ENCODE measurements around the gene MIB2.
"Not testable (repeated sequence)": the region's sequence is repeated elsewhere in the genome, so short reads cannot be mapped to it uniquely, and the experiment has no call there.

Gene MIB2

GRCh38 chr1:1648265-1648664 lies 33.0 kb downstream of the MIB2 start:
- DNase-seq (ENCODE audit: low spot score): not testable (repeated sequence)

GRCh38 chr1:1658583-1659549 lies 43.6 kb downstream of the MIB2 start, which contains the start of gene CDK11B:
TSS of gene CDK11B (minus strand) at chr1:1659004. CDS start at chr1:1657485, 1,519 bp downstream.
- DNase-seq (ENCODE audit: low spot score): peak; percentile 94

DNA sequence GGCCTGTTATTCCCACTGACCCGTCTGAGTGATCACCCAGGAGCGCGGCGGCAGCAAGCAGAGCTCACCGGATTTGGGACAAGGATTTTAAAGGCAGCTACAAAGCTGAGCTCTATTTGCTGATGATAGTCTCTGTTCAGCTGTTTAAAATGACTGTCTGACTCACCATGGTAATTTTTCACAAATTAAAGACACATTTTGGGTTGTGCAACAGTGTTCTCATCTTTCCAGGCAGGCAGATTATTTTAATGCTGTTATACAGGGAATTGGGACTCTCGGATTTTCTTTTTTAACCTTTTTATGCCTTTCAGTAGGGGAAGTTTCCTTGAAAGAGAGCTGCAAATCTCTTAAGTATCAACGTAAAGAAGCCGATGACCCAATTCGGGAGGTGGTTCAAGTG lies 47.1 kb downstream of the MIB2 start:
- DNase-seq (ENCODE audit: low spot score): not testable (repeated sequence)

DNA sequence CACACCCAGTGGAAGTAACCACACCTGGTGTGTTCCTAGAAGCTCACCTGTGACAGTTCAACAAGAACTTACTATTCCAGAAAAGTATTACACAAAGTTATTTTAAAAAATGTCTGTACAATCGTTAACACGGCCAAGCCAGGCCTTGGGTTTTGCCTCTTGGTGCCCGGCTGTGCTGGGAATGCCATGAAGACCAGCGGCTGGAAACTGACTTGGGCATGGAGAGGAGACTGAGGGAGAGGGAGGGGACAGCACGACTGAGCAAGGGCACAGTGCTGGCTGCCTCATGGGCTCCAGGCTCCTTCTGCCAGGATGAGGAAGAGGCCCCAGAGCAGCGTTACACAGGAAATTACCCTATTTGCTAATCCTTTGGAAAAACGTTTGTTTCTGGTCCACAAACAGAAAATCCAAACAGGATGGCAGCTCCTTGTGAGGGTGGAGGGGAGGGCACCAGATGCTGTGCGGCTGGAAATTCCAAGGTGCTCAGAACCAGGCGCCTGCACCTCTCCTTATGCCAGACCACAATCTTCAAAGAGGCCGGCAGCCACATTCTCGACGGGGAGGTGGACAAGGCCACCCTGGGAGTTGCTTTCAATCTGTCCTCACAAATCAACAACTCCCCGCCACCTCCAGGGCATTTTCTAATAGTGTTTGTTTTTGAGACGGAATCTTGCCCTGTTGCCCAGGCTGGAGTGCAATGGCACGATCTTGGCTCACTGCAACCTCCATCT lies 47.7 kb downstream of the MIB2 start:
- DNase-seq (ENCODE audit: low spot score): not testable (repeated sequence)

DNA sequence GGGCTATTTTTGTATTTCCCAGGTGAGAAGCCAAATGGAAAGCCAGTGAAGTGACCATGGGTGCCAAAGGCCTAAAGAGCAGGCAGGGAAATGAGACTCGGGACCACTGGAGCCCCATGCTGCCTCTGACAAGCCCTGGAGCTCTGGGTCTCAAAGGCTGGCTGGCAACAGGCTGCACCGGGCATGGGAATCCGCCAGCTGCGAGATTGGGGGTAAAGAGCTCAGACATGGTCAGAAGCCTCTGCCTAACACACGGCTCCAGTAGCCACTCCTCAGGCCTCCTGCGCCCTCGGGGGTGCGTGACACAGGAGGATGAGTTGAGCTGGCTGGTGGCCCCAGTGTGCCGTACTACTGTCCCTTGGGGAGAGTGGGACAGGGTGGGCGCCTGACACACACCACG lies 49.0 kb downstream of the MIB2 start:
- not testable (repeated sequence) for DNase-seq (ENCODE audit: low spot score)

- no peak for DNase-seq (ENCODE audit: low spot score)
Measured at GRCh38 chr1:1664941-1665814, 49.9 kb downstream of the MIB2 start.

DNA sequence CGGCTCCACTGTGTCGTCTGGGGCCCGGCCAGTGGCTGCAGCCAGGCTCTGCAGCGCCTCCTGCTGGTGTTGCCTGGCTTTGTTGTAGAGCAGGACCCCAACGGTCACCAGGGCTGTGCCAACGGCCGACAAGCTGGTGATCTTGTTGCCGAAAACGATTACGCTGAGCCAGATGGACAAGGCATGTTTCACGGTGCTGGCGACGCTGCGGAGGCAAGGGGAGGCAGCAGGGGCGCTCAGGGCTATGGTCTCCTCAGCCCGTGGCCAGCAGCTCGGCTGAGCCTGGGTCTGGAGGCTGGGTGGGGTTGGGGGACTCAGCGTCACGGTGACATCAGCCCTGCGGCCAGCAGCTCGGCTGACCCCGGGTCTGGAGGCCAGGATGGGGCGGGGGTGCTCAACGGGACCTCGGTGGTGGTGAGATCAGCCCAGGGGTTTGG lies 50.5 kb downstream of the MIB2 start:
- DNase-seq (ENCODE audit: low spot score): no peak

DNA sequence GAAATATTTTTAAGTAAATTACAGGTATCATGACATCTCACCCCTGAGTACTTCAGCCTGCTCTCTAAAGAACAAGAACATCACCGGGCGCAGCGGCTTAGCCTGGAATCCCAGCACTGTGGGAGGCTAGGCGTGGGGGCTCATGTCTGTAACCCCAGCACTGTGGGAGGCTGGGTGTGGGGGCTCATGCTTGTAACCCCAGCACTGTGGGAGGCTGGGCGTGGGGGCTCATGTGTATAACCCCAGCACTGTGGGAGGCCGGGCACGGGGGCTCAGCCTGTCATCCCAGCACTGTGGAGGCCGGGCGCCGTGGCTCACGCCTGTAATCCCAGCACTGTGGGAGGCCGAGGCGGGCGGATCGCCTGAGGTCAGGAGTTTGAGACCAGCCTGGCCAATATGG lies 51.2 kb downstream of the MIB2 start:
- DNase-seq (ENCODE audit: low spot score): no peak

- DNase-seq (ENCODE audit: low spot score): no peak
Measured at GRCh38 chr1:1669468-1670440, 54.5 kb downstream of the MIB2 start.

- DNase-seq (ENCODE audit: low spot score): no peak
Measured at GRCh38 chr1:1670866-1671265, 55.6 kb downstream of the MIB2 start.

DNA sequence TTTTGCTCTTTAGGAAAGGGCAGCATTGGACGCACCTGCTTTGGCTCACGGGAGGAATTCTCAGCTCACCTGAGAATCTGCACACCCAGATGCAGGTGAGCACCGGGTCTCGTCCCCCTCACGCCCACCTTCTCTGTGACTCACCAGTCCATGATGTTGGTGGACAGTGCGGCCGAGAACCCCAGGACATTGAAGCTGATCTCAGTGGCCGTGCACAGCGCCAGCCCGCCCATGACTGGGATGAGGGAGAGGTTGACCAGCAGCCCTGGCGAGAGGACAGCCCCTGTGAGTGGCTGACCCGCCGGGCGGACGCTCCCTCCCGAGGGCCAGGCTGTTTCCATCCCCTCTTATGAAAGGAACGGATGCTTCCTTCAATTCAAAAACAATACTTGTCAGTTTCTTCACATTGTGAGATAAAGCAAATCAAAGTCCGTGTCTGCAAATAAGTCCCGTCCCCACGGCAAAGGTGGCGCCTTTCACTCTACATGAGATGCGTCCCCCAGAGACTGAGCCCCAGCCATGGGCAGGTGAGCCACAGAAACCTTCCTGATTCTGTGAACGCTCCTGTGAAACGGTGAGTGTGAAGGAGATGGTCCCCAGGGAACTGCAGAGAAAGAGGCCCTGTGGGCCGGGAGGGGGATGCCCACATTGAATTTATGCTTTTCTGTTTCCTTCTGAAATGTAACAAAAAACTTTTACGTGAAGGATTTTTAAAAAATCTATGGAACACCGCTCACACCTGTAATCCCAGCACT lies 56.2 kb downstream of the MIB2 start:
- DNase-seq (ENCODE audit: low spot score): no peak

GRCh38 chr1:1672181-1672965 lies 57.1 kb downstream of the MIB2 start:
- no peak for DNase-seq (ENCODE audit: low spot score)

DNA sequence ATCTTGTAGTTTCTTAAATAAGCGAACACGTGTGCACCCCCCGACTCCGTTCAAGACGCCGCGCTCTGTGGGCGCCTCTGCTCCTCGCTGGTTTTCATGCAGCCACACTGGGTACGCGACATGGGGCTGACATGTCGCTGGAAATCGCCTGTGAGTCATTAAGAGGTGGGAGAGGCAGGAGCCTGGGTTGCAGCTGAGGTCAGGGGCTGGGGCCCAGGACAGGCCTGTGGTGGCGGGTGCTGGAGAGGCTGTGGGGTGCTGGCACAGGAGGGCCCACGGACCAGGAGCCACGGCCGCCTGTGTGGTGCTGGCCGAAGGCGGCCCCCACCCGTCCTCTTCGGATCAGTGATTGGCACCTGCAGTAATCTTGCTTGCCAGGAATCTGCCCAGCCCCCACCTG lies 59.5 kb downstream of the MIB2 start:
- not testable (repeated sequence) for DNase-seq (ENCODE audit: low spot score)

DNA sequence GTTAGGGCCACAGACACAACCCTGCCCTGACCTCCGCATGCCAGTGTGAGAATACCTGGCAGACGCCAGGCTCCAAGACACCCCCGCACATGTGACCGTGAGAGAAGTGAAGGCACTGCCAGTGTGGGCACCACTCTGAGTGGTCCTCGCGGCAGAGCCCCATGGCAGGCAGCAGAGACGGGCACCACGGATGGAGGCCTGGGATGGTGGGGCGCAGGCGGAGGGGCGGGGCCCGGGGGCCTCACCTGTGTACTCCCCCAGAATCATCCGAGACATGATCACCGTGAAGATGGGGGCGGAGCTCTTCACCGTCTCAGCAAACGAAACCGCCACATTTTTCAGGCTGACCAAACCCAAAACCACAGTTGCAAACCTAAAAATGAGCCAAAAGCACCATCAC lies 59.9 kb downstream of the MIB2 start:
- not testable (repeated sequence) for DNase-seq (ENCODE audit: low spot score)

- not testable (repeated sequence) for DNase-seq (ENCODE audit: low spot score)
Measured at GRCh38 chr1:1676087-1676486, 60.8 kb downstream of the MIB2 start.

- peak; percentile 38 for DNase-seq (ENCODE audit: low spot score)
Measured at GRCh38 chr1:1677718-1678580, 62.6 kb downstream of the MIB2 start.

- DNase-seq (ENCODE audit: low spot score): peak; percentile 51
Measured at GRCh38 chr1:1678581-1679380, 63.5 kb downstream of the MIB2 start.

Measured in CD4-positive, alpha-beta T cell treated with Interleukin-2 at 100 ng/mL for 4 hours (primary cell).